GM19395 (cell line): ENCODE data around the gene AQP3.
"Not testable (repeated sequence)": the region's sequence is repeated elsewhere in the genome, so short reads cannot be mapped to it uniquely, and the experiment has no call there.

Experiments
- ATAC-seq: cut with Tn5 transposase; IDR thresholded peaks from one replicate; pipeline ENCODE4 v1.9.1; 2021; ENCODE audit warnings: mild to moderate bottlenecking, moderate library complexity; ENCODE audit not compliant: unreplicated experiment

The AQP3 gene

GRCh38 chr9:33446946-33447798, at the start of gene AQP3:
Gene AQP3, minus strand, starts transcription at chr9:33447593. Its CDS starts 63 bp downstream, at chr9:33447530.
- ATAC-seq = peak; percentile 39

- not testable (repeated sequence) for ATAC-seq
These were observed 46.4 kb upstream of the AQP3 start for GRCh38 chr9:33493819-33494218.

GRCh38 chr9:33489066-33489465, 41.7 kb upstream of the AQP3 start:
- ATAC-seq = no peak

- ATAC-seq = not testable (repeated sequence)
These were observed 37.9 kb upstream of the AQP3 start for GRCh38 chr9:33485312-33485711.

- no peak for ATAC-seq
These were observed 33.6 kb upstream of the AQP3 start for GRCh38 chr9:33480976-33481375.

GRCh38 chr9:33480106-33480505, 32.7 kb upstream of the AQP3 start:
- ATAC-seq = no peak

GRCh38 chr9:33476503-33476902, 29.1 kb upstream of the AQP3 start:
- ATAC-seq = no peak

- ATAC-seq = no peak
These were observed 28.0 kb upstream of the AQP3 start for GRCh38 chr9:33475357-33475756.

- peak; percentile 100 for ATAC-seq
These were observed 26.4 kb upstream of the AQP3 start, which contains the start of gene NOL6 for GRCh38 chr9:33473643-33474352. Gene NOL6, minus strand, starts transcription at chr9:33473924. Its CDS starts 82 bp downstream, at chr9:33473842.

GRCh38 chr9:33472881-33473615, 25.7 kb upstream of the AQP3 start:
- ATAC-seq = no peak

- ATAC-seq = no peak
These were observed 24.9 kb upstream of the AQP3 start for GRCh38 chr9:33472171-33472880.

- no peak for ATAC-seq
These were observed 24.0 kb upstream of the AQP3 start for GRCh38 chr9:33471361-33471760.

- no peak for ATAC-seq
These were observed 22.5 kb upstream of the AQP3 start for GRCh38 chr9:33469891-33470290.

GRCh38 chr9:33468797-33469621, 21.6 kb upstream of the AQP3 start:
- ATAC-seq = no peak

GRCh38 chr9:33468215-33468730, 20.9 kb upstream of the AQP3 start:
- ATAC-seq = no peak

GRCh38 chr9:33467526-33467925, 20.1 kb upstream of the AQP3 start:
- ATAC-seq = no peak

- ATAC-seq = no peak
These were observed 19.4 kb upstream of the AQP3 start for GRCh38 chr9:33466565-33467495.
